HepG2 (cell line): Measurements from ENCODE around the gene PDLIM7. TPM values are rescaled to one million over a fixed set of nuclear protein-coding genes. Genes with fewer than 3 reads are reported as not detected.

ENCODE experiments used
- DMTF1 ChIP-seq: sonication (generic); formaldehyde crosslinking; IDR thresholded peaks from 2 replicates; pipeline ENCODE4 v1.4.0; 2020; ENCODE audit warnings: mild to moderate bottlenecking, missing genetic modification reagents
- FOXM1 ChIP-seq: sonication (generic); formaldehyde crosslinking; IDR thresholded peaks from 2 replicates; pipeline ENCODE4 v1.5.0; 2020; ENCODE audit warnings: missing genetic modification reagents
- GPN1 ChIP-seq: sonication (generic); formaldehyde crosslinking; IDR thresholded peaks from 2 replicates; pipeline ENCODE4 v1.5.1; 2020; ENCODE audit warnings: missing genetic modification reagents, borderline replicate concordance
- IKZF1 ChIP-seq: fragments of 450-650 bp; IDR thresholded peaks from 2 replicates; pipeline ENCODE4 v1.7.1; 2016
- KLF6 ChIP-seq: IDR thresholded peaks from 2 replicates; pipeline ENCODE4 v1.8.0; 2016; ENCODE audit warnings: missing biosample characterization, missing genetic modification reagents
- MED13 ChIP-seq: sonication (generic); formaldehyde crosslinking; IDR thresholded peaks from 2 replicates; pipeline ENCODE4 v1.5.0; 2020; ENCODE audit warnings: missing genetic modification reagents
- NCOR1 ChIP-seq: fragments of 200-600 bp; sonication (generic); IDR thresholded peaks from 2 replicates; pipeline ENCODE4 v1.7.0; 2017; ENCODE audit warnings: antibody characterized with exemption, low read length, borderline replicate concordance
- PHF20 ChIP-seq: sonication (generic); formaldehyde crosslinking; IDR thresholded peaks from 2 replicates; pipeline ENCODE4 v1.5.0; 2020; ENCODE audit warnings: mild to moderate bottlenecking, missing genetic modification reagents
- SMAD1 ChIP-seq: sonication (generic); formaldehyde crosslinking; IDR thresholded peaks from 2 replicates; pipeline ENCODE4 v1.4.0; 2020; ENCODE audit warnings: missing genetic modification reagents, low read depth, mild to moderate bottlenecking, borderline replicate concordance
- SMAD3 ChIP-seq: sonication (generic); formaldehyde crosslinking; IDR thresholded peaks from 2 replicates; pipeline ENCODE4 v1.4.0; 2020; ENCODE audit warnings: missing genetic modification reagents
- SMARCC2 ChIP-seq: fragments of 450-650 bp; IDR thresholded peaks from 2 replicates; pipeline ENCODE4 v1.6.1; 2017; ENCODE audit warnings: antibody characterized with exemption, mild to moderate bottlenecking
- SNAPC2 ChIP-seq: sonication (generic); formaldehyde crosslinking; IDR thresholded peaks from 2 replicates; pipeline ENCODE4 v1.8.1; 2022; ENCODE audit warnings: mild to moderate bottlenecking, missing genetic modification reagents
- SP5 ChIP-seq: IDR thresholded peaks from 2 replicates; pipeline ENCODE4 v1.6.1; 2016; ENCODE audit warnings: low read depth, borderline replicate concordance
- TGIF2 ChIP-seq: IDR thresholded peaks from 2 replicates; pipeline ENCODE4 v1.6.1; 2016; ENCODE audit warnings: control low read depth, missing compliant biosample characterization
- THAP11 ChIP-seq: IDR thresholded peaks from 2 replicates; pipeline ENCODE4 v1.6.1; 2016; ENCODE audit warnings: missing biosample characterization, missing genetic modification reagents
- U2AF1 ChIP-seq: fragments of 200-400 bp; formaldehyde crosslinking; optimal IDR thresholded peaks from 2 replicates; pipeline ENCODE3; 2017; ENCODE audit warnings: mild to moderate bottlenecking, low read depth, low read length
- WIZ ChIP-seq: sonication (generic); formaldehyde crosslinking; IDR thresholded peaks from 2 replicates; pipeline ENCODE4 v1.5.1; 2020; ENCODE audit warnings: mild to moderate bottlenecking, missing genetic modification reagents
- ZFP36L2 ChIP-seq: sonication (generic); formaldehyde crosslinking; IDR thresholded peaks from 2 replicates; pipeline ENCODE4 v1.4.0; 2020; ENCODE audit warnings: missing genetic modification reagents
- ZNF160 ChIP-seq: sonication (generic); formaldehyde crosslinking; IDR thresholded peaks from 2 replicates; pipeline ENCODE4 v1.8.0; 2022; ENCODE audit warnings: mild to moderate bottlenecking, inconsistent platforms, missing genetic modification reagents
- ZNF235 ChIP-seq: sonication (generic); formaldehyde crosslinking; IDR thresholded peaks from 2 replicates; pipeline ENCODE4 v1.8.1; 2023; ENCODE audit warnings: mild to moderate bottlenecking, missing genetic modification reagents, borderline replicate concordance
- ZNF260 ChIP-seq: sonication (generic); formaldehyde crosslinking; IDR thresholded peaks from 2 replicates; pipeline ENCODE4 v1.4.0; 2020; ENCODE audit warnings: missing genetic modification reagents, low read depth, mild to moderate bottlenecking, borderline replicate concordance
- ZNF282 ChIP-seq: fragments of 450-650 bp; IDR thresholded peaks from 2 replicates; pipeline ENCODE4 v1.6.1; 2018; ENCODE audit not compliant: partially characterized antibody
- ZNF326 ChIP-seq: sonication (generic); formaldehyde crosslinking; IDR thresholded peaks from 2 replicates; pipeline ENCODE4 v1.4.0; 2020; ENCODE audit warnings: missing genetic modification reagents, borderline replicate concordance
- ZNF414 ChIP-seq: sonication (generic); formaldehyde crosslinking; IDR thresholded peaks from 2 replicates; pipeline ENCODE4 v1.5.0; 2020; ENCODE audit warnings: missing genetic modification reagents
- ZNF563 ChIP-seq: sonication (generic); formaldehyde crosslinking; IDR thresholded peaks from 2 replicates; pipeline ENCODE4 v1.8.0; 2022; ENCODE audit warnings: mild to moderate bottlenecking, moderate library complexity, missing genetic modification reagents
- ZNF615 ChIP-seq: sonication (generic); formaldehyde crosslinking; IDR thresholded peaks from 2 replicates; pipeline ENCODE4 v1.5.0; 2020; ENCODE audit warnings: mild to moderate bottlenecking, missing genetic modification reagents, borderline replicate concordance
- ZNF629 ChIP-seq: sonication (generic); formaldehyde crosslinking; conservative IDR thresholded peaks from 2 replicates; pipeline ENCODE4 v1.5.0; 2020; ENCODE audit warnings: missing genetic modification reagents
- ZNF670 ChIP-seq: sonication (generic); formaldehyde crosslinking; IDR thresholded peaks from 2 replicates; pipeline ENCODE4 v1.8.0; 2022; ENCODE audit warnings: mild to moderate bottlenecking, missing genetic modification reagents, borderline replicate concordance
- ZNF713 ChIP-seq: sonication (generic); formaldehyde crosslinking; IDR thresholded peaks from 2 replicates; pipeline ENCODE4 v1.4.0; 2020; ENCODE audit warnings: mild to moderate bottlenecking, missing genetic modification reagents
- ZNF776 ChIP-seq: sonication (generic); formaldehyde crosslinking; IDR thresholded peaks from 2 replicates; pipeline ENCODE4 v1.4.0; 2020; ENCODE audit warnings: mild to moderate bottlenecking, missing genetic modification reagents
- polyA plus RNA-seq, 8 experiments: library from polyadenylated mRNA; depleted of rRNA in 3 of 8; stranded (reverse) in 7 of 8; unstranded in 1 of 8; fragments of >200 nt; fragmentation: Illumina TruSeq in 4 of 8; extraction: Trizol in 4 of 8; gene quantifications; 2 replicates each; pipeline versions ENCODE4 v1.2.1 to v1.2.3, GENCODE V29; 2011 to 2016; ENCODE audit warnings: low read depth in 4 of 8, missing spikeins in 1 of 8, mixed read lengths in 1 of 8; ENCODE audit not compliant: insufficient read depth in 1 of 8
- total RNA-seq, 5 experiments: library from RNA; depleted of rRNA; stranded (reverse); fragments of >200 nt; fragmentation: Illumina TruSeq; extraction: Trizol; gene quantifications; 2 replicates each; pipeline ENCODE4 v1.2.3, GENCODE V29; 2016; ENCODE audit warnings: low read depth in 1 of 5
- TF ChIP-seq, protein P1 (sequence below): IDR thresholded peaks from 2 replicates; pipeline ENCODE4 v1.6.1; 2016

Gene PDLIM7
- total and polyA plus RNA-seq, 2 of the 13 experiments (the other 11 are each of a cell fraction or from before 2014, with no cell fraction given) = 21.1 to 31.3 TPM

DNA sequence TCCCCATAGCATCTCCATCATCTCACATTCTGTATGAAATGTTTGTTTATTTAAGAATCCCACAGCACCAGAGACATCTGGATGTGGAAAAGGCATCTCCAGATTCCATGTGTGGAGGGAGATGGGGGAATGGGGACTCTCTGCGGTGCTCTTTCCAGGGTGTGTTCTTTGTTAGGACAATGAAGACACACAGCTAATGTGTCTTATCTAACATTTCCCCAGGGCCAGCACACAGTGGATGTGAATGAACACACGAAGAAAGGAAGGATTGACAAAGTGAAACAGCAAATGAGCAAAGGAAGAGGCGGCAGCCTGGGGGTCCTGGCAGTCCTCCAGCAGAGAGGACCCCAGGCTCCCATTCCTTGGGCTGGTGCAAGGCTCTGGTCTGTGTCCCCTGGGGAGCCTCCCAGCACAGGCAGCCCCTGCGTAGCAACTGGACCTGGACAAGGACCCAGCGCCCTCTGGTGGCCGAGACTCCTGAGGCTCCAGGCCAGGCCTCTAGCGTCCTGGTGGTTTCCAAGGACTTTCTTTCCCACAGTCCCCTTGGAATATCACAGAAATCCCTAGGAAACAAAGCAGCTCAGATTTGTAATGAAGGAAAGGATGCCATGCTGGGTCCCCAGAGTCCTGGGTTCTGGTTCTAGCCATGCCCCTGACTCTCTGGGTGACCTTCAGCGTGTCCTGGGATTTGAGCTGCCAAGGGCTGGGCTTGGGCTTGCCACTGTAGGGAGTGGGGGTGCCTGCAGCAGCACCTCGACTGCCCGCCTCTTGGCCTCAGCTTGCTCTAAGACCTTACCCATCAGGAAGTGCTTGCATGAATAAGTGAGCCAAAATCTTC lies 3.5 kb upstream of the PDLIM7 start (continued):
- no peak for TF ChIP-seq SMAD1
- TF ChIP-seq ZNF160 = no peak
- TF ChIP-seq ZNF235 (CRISPR knock-in tag) = no peak
- TF ChIP-seq ZFP36L2 (CRISPR knock-in tag) = no peak
- TF ChIP-seq ZNF776 (CRISPR knock-in tag) = no peak
- no peak for TF ChIP-seq MED13 (CRISPR knock-in tag)
- no peak for TF ChIP-seq SMAD3 (CRISPR knock-in tag)
- no peak for TF ChIP-seq ZNF615 (CRISPR knock-in tag)
- no peak for TF ChIP-seq PHF20 (CRISPR knock-in tag)
- no peak for TF ChIP-seq ZNF282
- TF ChIP-seq ZNF326 (CRISPR knock-in tag) = no peak
- 0 out of 2 replicates have a peak, but pooled peaks have one; percentile 57 for TF ChIP-seq KLF6 (CRISPR knock-in tag)
- TF ChIP-seq THAP11 (CRISPR knock-in tag) = peak; percentile 58
- TF ChIP-seq DMTF1 (CRISPR knock-in tag) = no peak
- no peak for TF ChIP-seq NCOR1
- TF ChIP-seq FOXM1 (CRISPR knock-in tag) = no peak
- no peak for TF ChIP-seq SNAPC2 (CRISPR knock-in tag)
- TF ChIP-seq ZNF629 (CRISPR knock-in tag) = no peak
- no peak for TF ChIP-seq IKZF1
- TF ChIP-seq GPN1 (CRISPR knock-in tag) = no peak
- TF ChIP-seq, protein P1, sequence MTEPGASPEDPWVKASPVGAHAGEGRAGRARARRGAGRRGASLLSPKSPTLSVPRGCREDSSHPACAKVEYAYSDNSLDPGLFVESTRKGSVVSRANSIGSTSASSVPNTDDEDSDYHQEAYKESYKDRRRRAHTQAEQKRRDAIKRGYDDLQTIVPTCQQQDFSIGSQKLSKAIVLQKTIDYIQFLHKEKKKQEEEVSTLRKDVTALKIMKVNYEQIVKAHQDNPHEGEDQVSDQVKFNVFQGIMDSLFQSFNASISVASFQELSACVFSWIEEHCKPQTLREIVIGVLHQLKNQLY = no peak
- TF ChIP-seq SP5 (CRISPR knock-in tag) = no peak
- no peak for TF ChIP-seq ZNF713 (CRISPR knock-in tag)
- no peak for TF ChIP-seq TGIF2 (CRISPR knock-in tag)
- no peak for TF ChIP-seq SMARCC2
- TF ChIP-seq ZNF260 (CRISPR knock-in tag) = no peak
- no peak for TF ChIP-seq ZNF670 (CRISPR knock-in tag)
- TF ChIP-seq WIZ (CRISPR knock-in tag) = no peak
- no peak for TF ChIP-seq U2AF1
- TF ChIP-seq ZNF414 = no peak
- no peak for TF ChIP-seq ZNF563
